B cell (primary cell): ENCODE results near the gene WDR62. TPM values are rescaled to one million over a fixed set of nuclear protein-coding genes. Genes with fewer than 3 reads are reported as not detected.
A peak's percentile ranks its signal among the peaks of the same experiment; 100 is the strongest.

Experiments
- ATAC-seq: fragments of 200-7000 bp; cut with Tn5 transposase; one replicate; pipeline ENCODE4 v1.10.0; 2021; ENCODE audit warnings: low read depth, mild to moderate bottlenecking, moderate number of reproducible peaks, moderate library complexity
- CTCF ChIA-PET: fragments of 350-600 bp; sonication (Branson Sonifier 250); formaldehyde crosslinking; loops from one replicate; lab custom pipeline; 2021; ENCODE audit warnings: antibody characterized with exemption, inconsistent platforms; lab: Charles Lee
- POLR2A ChIA-PET: fragments of 350-600 bp; sonication (Branson Sonifier 250); formaldehyde crosslinking; loops from one replicate; lab custom pipeline; 2021; ENCODE audit warnings: antibody characterized with exemption; lab: Charles Lee
- DNase-seq: peaks from one replicate; pipeline ENCODE4 v3.0.0; 2013
- H2AFZ ChIP-seq: 2 replicates; pipeline ENCODE4 v1.6.1; 2012; ENCODE audit warnings: mild to moderate bottlenecking, low read depth, low read length; ENCODE audit not compliant: insufficient read depth, poor library complexity, severe bottlenecking
- H3K27ac ChIP-seq, 2 donors: 1 replicate in 1 of 2; 2 replicates in 1 of 2; pipeline ENCODE4 v1.5.1; 2012 to 2013; ENCODE audit warnings: low read length in 2 of 2, mild to moderate bottlenecking in 2 of 2, moderate library complexity in 1 of 2
- H3K27me3 ChIP-seq, 4 experiments: fragments of 200-600 bp in 1 of 4; sonication (generic) in 1 of 4; replicated peaks in 1 of 4; 1 replicate in 2 of 4; 2 replicates in 2 of 4; pipeline versions ENCODE4 v1.6.1 to v1.7.0; 2013 to 2016; ENCODE audit warnings: low read length in 3 of 4, mild to moderate bottlenecking in 2 of 4, mixed read lengths in 1 of 4, moderate library complexity in 1 of 4; ENCODE audit not compliant: insufficient read depth in 4 of 4, control insufficient read depth in 3 of 4; ENCODE audit errors: control extremely low read depth in 1 of 4
- H3K36me3 ChIP-seq, 2 experiments: replicated peaks in 1 of 2; 1 replicate in 1 of 2; 2 replicates in 1 of 2; pipeline versions ENCODE4 v1.6.1 to v1.7.1; 2013; ENCODE audit warnings: low read length in 1 of 2; ENCODE audit not compliant: insufficient read depth in 2 of 2, control insufficient read depth in 1 of 2; ENCODE audit errors: control extremely low read depth in 1 of 2, extremely low read depth in 1 of 2
- H3K4me1 ChIP-seq, 2 donors: fragments of 200-600 bp in 1 of 2; sonication (generic) in 1 of 2; 1 replicate in 1 of 2; 2 replicates in 1 of 2; pipeline versions ENCODE4 v1.5.1 to v1.6.1; 2013 to 2017; ENCODE audit warnings: low read length in 2 of 2; ENCODE audit not compliant: control insufficient read depth in 2 of 2, insufficient read depth in 2 of 2
- H3K4me2 ChIP-seq: replicated peaks from 2 replicates; pipeline ENCODE3; 2012; ENCODE audit warnings: mild to moderate bottlenecking, low read depth, low read length; ENCODE audit not compliant: poor library complexity, severe bottlenecking
- H3K4me3 ChIP-seq, 5 experiments: fragments of 200-600 bp in 1 of 5; sonication (generic) in 1 of 5; 1 replicate in 3 of 5; 2 replicates in 2 of 5; pipeline versions ENCODE4 v1.5.1 to v1.7.0; 2011 to 2016; ENCODE audit warnings: low read length in 4 of 5, mild to moderate bottlenecking in 4 of 5, low read depth in 2 of 5, control low read depth in 1 of 5, moderate library complexity in 1 of 5; ENCODE audit not compliant: insufficient read depth in 1 of 5; ENCODE audit errors: control extremely low read depth in 1 of 5, extremely low read depth in 1 of 5
- H3K79me2 ChIP-seq: fragments of 200-600 bp; sonication (generic); one replicate; pipeline ENCODE4 v1.6.0; 2016; ENCODE audit warnings: low read length; ENCODE audit not compliant: control insufficient read depth, insufficient read depth
- H3K9ac ChIP-seq: fragments of 200-600 bp; sonication (generic); 2 replicates; pipeline ENCODE4 v1.6.1; 2017; ENCODE audit warnings: mild to moderate bottlenecking, low read length, moderate library complexity
- H3K9me3 ChIP-seq, 3 donors: one replicate each; pipeline versions ENCODE4 v1.6.1 to v1.7.1; 2013; ENCODE audit warnings: low read length in 2 of 3; ENCODE audit not compliant: control insufficient read depth in 2 of 3, insufficient read depth in 1 of 3; ENCODE audit errors: control extremely low read depth in 1 of 3
- H4K20me1 ChIP-seq: 2 replicates; pipeline ENCODE4 v1.6.0; 2012; ENCODE audit warnings: mild to moderate bottlenecking, low read length; ENCODE audit not compliant: insufficient read depth, control insufficient read depth, poor library complexity, severe bottlenecking
- H3K27ac Mint-ChIP-seq: one replicate; pipeline ENCODE4 v1.8.0; 2021; ENCODE audit warnings: mixed read lengths
- H3K27me3 Mint-ChIP-seq: one replicate; pipeline ENCODE4 v1.8.0; 2021; ENCODE audit warnings: mixed read lengths
- H3K4me1 Mint-ChIP-seq: one replicate; pipeline ENCODE4 v1.8.0; 2021; ENCODE audit warnings: mixed read lengths
- H3K4me3 Mint-ChIP-seq: one replicate; pipeline ENCODE4 v1.8.0; 2021; ENCODE audit warnings: mixed read lengths
- H3K9me3 Mint-ChIP-seq: one replicate; pipeline ENCODE4 v1.8.0; 2022; ENCODE audit warnings: mixed read lengths; ENCODE audit not compliant: insufficient read depth
- CTCF ChIP-seq: fragments of 200-600 bp; IDR thresholded peaks from one replicate; pipeline ENCODE4 v1.8.0; 2022; ENCODE audit warnings: antibody characterized with exemption, mild to moderate bottlenecking
- EZH2 ChIP-seq: IDR thresholded peaks from 2 replicates; pipeline ENCODE4 v1.6.1; 2012; ENCODE audit warnings: borderline replicate concordance, low read depth, mild to moderate bottlenecking, moderate library complexity, low read length; ENCODE audit not compliant: insufficient read depth, poor library complexity, severe bottlenecking
- WGBS: methylation state at CpG from one replicate; pipeline ENCODE4 v1.1.5; 2013; ENCODE audit warnings: missing lambda C conversion rate; ENCODE audit not compliant: insufficient coverage; 5-methylcytosine and 5-hydroxymethylcytosine counted together
- intact Hi-C: fragments of 100-400 bp; cut with micrococcal nuclease; formaldehyde crosslinking; loops from one replicate; pipeline ENCODE4 v1.10.0; 2022
- polyA plus RNA-seq: library from polyadenylated mRNA; depleted of rRNA; stranded (reverse); fragments of >200 nt; gene quantifications from 2 replicates; pipeline ENCODE4 v1.2.3, GENCODE V29; 2012
- total RNA-seq, 2 donors: library from RNA; stranded (reverse); fragments of 120-200 nt in 1 of 2; gene quantifications; 1 replicate in 1 of 2; 2 replicates in 1 of 2; pipeline versions ENCODE4 v1.2.3 to v1.2.4, GENCODE V29; 2013 to 2022

Gene WDR62
- total and polyA plus RNA-seq, 2 donors (not counting 1 experiment from before 2014, with no cell fraction given), result 1.8 to 1.9 TPM

DNA sequence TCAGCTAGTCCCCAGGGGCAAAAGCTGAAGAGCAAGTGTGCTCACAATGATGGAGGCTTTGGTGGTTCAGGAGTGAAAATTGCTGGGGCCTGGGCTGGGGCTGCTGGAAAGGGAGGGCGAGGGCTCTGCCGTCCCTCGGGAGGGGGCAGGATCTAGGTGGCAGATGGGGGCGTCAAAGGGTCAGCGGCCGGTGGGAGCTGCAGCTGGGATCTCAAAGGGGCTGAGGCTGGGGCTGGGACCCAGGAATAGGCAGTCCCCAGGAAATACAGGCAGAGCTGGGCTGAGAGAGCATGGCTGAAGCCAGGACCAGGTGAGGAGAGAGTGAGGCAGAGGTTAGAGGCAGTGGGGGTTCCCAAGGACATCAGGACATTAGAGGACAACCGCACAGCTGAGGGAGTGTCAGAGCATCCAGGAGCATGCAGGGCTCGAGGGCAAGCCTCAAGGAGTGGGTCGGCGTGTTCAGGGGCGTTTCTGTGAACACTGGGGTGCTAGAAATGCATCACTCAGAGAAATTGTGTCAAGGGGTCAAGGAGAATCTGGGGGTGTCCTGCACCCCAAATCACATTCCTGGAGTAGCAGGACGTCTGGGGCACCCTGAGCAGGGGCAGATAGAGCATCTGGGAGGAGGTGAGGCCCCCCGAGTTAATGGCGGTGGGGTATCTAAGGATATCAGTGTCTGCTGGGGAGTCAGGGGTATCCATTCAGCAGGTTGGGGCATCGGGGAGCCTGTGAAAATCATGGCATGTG is 44.9 kb upstream of the WDR62 start:
- Histone ChIP-seq H2AFZ (peak overlapping the region; percentile 59), H3K9ac (peak overlapping the region; percentile 50), H4K20me1 (no peaks in the 10 kb centered on the region), H3K4me3 (peak overlapping the region in 3 of 5 experiments; percentile 29 to 36 (median 35)), H3K4me1 (peaks cover 18 to 25% of the 10 kb centered on the region in 2 donors), H3K36me3 (no peaks in the 10 kb centered on the region), H3K4me2 (peak overlapping the region; percentile 83), H3K79me2 (peaks cover 9% of the 10 kb centered on the region), H3K27me3 (peaks cover 0 to 12% (median 1%) of the 10 kb centered on the region in 4 experiments), H3K9me3 (no peaks in the 10 kb centered on the region), H3K27ac (no peak overlapping the region)
- intact Hi-C loops, result no loop called here
- Mint-ChIP-seq H3K27ac (no peak overlapping the region), H3K4me1 (peaks cover 27% of the 10 kb centered on the region), H3K9me3 (no peaks in the 10 kb centered on the region), H3K27me3 (no peaks in the 10 kb centered on the region), H3K4me3 (peak overlapping the region; percentile 61)
- ATAC-seq (no peak), DNase-seq (no peak)
- POLR2A ChIA-PET, result no interaction called here
- CTCF ChIA-PET, result no interaction called here
- 69% methylated on average over 14 of the region's 15 CpGs for WGBS
- TF ChIP-seq EZH2, result no peak
- TF ChIP-seq CTCF, result no peak

DNA sequence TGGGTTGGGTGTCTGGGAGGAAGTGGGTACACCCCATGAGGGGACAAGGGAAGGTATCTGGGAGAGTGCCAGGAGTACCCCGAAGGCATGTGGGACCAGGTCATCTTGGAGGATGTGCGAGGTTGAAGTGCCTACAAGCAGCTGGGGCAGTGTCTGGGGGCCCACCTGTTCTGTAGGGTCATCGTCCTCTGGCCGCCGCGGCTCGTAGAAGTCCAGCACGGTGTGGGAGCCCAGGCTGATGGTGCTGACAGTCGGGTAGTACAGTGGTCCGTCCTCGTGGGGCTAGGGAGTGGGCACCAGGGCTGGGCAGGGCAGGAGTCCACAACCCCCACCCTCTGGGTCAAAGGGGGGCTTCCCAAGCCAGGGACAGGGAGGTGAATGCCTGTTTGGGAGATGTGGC is 44.3 kb upstream of the WDR62 start:
- Mint-ChIP-seq H3K27ac (no peak overlapping the region), H3K4me3 (peak overlapping the region; percentile 55), H3K27me3 (no peaks in the 10 kb centered on the region), H3K9me3 (no peaks in the 10 kb centered on the region), H3K4me1 (peaks cover 28% of the 10 kb centered on the region)
- H3K4me1 ChIP-seq, result peaks cover 20 to 27% of the 10 kb centered on the region in 2 donors
- peaks cover 0 to 12% (median 1%) of the 10 kb centered on the region in 4 experiments for H3K27me3 ChIP-seq
- H3K79me2 ChIP-seq, result peaks cover 13% of the 10 kb centered on the region
- POLR2A ChIA-PET, result no interaction called here
- no peaks in the 10 kb centered on the region for H3K36me3 ChIP-seq
- intact Hi-C loops, result no loop called here
- 96% methylated on average over 8 of the region's 11 CpGs for WGBS
- H2AFZ ChIP-seq, result no peak overlapping the region
- no peak overlapping the region for H3K4me2 ChIP-seq
- H4K20me1 ChIP-seq, result no peaks in the 10 kb centered on the region
- no peaks in the 10 kb centered on the region for H3K9me3 ChIP-seq
- CTCF ChIA-PET, result no interaction called here
- ATAC-seq (no peak), DNase-seq (no peak)
- no peak for TF ChIP-seq EZH2
- no peak for TF ChIP-seq CTCF
- H3K9ac ChIP-seq, result no peak overlapping the region
- no peak overlapping the region for H3K4me3 ChIP-seq
- H3K27ac ChIP-seq, result no peak overlapping the region
